Measurements from ENCODE around the gene DEDD2. TPM values are rescaled to one million over a fixed set of nuclear protein-coding genes. Genes with fewer than 3 reads are reported as not detected.

The DEDD2 gene
- total and polyA plus RNA-seq, 2 donors (not counting 3 experiments of a cell fraction or from before 2014, with no cell fraction given), result 19.5 to 34.8 TPM

DNA sequence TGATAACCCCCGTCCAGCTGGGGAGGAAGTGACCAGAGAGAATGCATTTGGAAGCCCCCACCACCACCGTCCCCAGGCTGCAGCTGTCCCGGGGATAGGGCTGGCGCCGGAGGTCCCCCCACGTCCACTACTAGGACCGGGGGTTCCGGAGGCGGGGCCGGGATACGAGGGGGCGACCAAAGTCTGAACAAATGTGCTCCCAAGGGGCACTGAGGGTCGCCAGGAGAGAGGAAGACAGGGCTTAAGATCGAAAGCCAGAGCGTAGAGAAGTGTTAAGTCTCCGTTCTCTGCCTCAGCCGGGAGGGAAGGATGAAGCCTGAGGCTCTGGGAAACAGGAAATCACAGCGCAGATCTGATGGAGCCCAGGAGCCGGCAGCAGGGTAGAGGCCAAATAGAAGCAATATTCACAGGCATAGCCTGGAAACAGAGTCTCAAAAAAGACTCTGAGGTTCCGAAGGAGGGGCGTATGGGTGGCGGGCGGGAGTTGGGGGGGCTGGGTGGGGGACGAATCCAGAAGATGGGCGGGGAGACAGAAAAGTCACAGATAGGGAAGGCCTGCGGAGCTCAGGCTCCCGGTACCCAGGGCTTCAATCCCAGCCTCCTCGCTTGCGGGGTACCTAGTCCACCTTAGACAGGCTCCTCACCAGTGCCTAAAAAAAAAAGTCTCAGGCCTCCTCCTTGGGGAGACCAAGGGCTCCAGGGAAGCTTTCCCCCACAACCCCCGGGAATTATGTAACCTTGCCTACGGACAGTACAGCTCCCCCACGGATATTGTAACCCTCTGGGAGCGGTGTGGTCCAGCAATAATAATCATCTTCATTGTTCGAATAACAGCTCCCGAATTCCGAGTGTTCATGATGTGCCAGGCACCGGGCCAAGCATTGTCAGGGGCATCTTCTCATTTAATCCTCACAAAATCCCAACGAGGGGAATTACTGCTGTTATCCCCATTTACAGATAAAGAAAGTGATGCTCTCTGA lies 38.6 kb upstream of the DEDD2 start:
- peak overlapping the region; percentile 5 to 94 (median 57) for H3K4me3 ChIP-seq (replicated peaks in 1 of 3; ENCODE audit: insufficient read depth in 1 of 3, low read depth in 1 of 3, low read length in 3 of 3)
- H3K27ac ChIP-seq (ENCODE audit: insufficient read depth, low read depth, low read length), result peak overlapping the region; percentile 79
- peaks cover 21% of the 10 kb centered on the region for H3K4me1 ChIP-seq (ENCODE audit: control insufficient read depth, extremely low read depth, insufficient read depth, low read length)
- no peaks in the 10 kb centered on the region for H4K20me1 ChIP-seq (replicated peaks; ENCODE audit: control insufficient read depth, extremely low read depth, insufficient read depth, low read length)
- ChIA-PET CTCF (interaction anchor here (1.2 to 2.2 kb wide), 7 partner anchors 10 to 35 kb away, joined by 3 to 22 read pairs (median 5); partner anchors contain the start of genes CIC and GSK3A), POLR2A (interaction anchor here (0.5 to 1.4 kb wide), 4 partner anchors 24 to 1610 kb away, joined by 3 to 6 read pairs (median 4); partner anchors contain the start of gene PRR19)
- peak overlapping the region; percentile 60 for H2AFZ ChIP-seq (ENCODE audit: low read depth, low read length)
- no peak for TF ChIP-seq FOS (IDR thresholded peaks at IDR 0.05; ENCODE audit: borderline replicate concordance, insufficient read depth, low read length)
- TF ChIP-seq, protein P1, sequence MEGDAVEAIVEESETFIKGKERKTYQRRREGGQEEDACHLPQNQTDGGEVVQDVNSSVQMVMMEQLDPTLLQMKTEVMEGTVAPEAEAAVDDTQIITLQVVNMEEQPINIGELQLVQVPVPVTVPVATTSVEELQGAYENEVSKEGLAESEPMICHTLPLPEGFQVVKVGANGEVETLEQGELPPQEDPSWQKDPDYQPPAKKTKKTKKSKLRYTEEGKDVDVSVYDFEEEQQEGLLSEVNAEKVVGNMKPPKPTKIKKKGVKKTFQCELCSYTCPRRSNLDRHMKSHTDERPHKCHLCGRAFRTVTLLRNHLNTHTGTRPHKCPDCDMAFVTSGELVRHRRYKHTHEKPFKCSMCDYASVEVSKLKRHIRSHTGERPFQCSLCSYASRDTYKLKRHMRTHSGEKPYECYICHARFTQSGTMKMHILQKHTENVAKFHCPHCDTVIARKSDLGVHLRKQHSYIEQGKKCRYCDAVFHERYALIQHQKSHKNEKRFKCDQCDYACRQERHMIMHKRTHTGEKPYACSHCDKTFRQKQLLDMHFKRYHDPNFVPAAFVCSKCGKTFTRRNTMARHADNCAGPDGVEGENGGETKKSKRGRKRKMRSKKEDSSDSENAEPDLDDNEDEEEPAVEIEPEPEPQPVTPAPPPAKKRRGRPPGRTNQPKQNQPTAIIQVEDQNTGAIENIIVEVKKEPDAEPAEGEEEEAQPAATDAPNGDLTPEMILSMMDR (IDR thresholded peaks at IDR 0.05; ENCODE audit: extremely low read depth in 1 of 2, insufficient read depth in 1 of 2, low read depth in 1 of 2, low read length in 2 of 2), result no peak
- TF ChIP-seq, protein P2, sequence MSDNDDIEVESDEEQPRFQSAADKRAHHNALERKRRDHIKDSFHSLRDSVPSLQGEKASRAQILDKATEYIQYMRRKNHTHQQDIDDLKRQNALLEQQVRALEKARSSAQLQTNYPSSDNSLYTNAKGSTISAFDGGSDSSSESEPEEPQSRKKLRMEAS (IDR thresholded peaks at IDR 0.05; ENCODE audit: insufficient read depth, insufficient read length), result no peak
- TF ChIP-seq JUN (IDR thresholded peaks at IDR 0.05; ENCODE audit: borderline replicate concordance, insufficient read depth, insufficient read length, low read depth), result no peak
- TF ChIP-seq POLR2AphosphoS5 (IDR thresholded peaks at IDR 0.05; ENCODE audit: insufficient read depth, low read depth, low read length), result no peak
- peak; percentile 62 for TF ChIP-seq POLR2A (IDR thresholded peaks at IDR 0.05; ENCODE audit: low read depth, low read length)
- no peak for TF ChIP-seq EZH2 (IDR thresholded peaks at IDR 0.05; ENCODE audit: borderline replicate concordance, low read depth, low read length, severe bottlenecking)
- DNase-seq (ENCODE audit: low read depth, low spot score), result peak; percentile 63
- intact Hi-C loops (cut with micrococcal nuclease), result loop anchor here (1.0 kb wide), 2 partner anchors 12 to 24 kb away; no protein-coding TSS in a partner anchor
- H3K27me3 ChIP-seq (ENCODE audit: control insufficient read depth in 2 of 2, insufficient read depth in 2 of 2, low read length in 2 of 2), result no peaks in the 10 kb centered on the region
- no peaks in the 10 kb centered on the region for H3K36me3 ChIP-seq (ENCODE audit: control insufficient read depth in 2 of 2, extremely low read depth in 1 of 2, insufficient read depth in 2 of 2, low read length in 2 of 2)
- peak overlapping the region; percentile 66 for H3K4me2 ChIP-seq (ENCODE audit: insufficient read depth, low read length)
- peaks cover 34% of the 10 kb centered on the region for H3K79me2 ChIP-seq (ENCODE audit: control insufficient read depth, insufficient read depth, low read length)
- dilution Hi-C loops (cut with MboI; ENCODE audit: extremely low pct_ligation_motif_present, low sequenced_read_pairs), result no loop called here
- BruUV-seq (replicated peaks), result TSS peak; percentile 16
- H3K9me1 ChIP-seq (replicated peaks; ENCODE audit: control insufficient read depth, extremely low read depth, insufficient read depth, low read length), result no peaks in the 10 kb centered on the region
- no peaks in the 10 kb centered on the region for H3K9me3 ChIP-seq (replicated peaks; ENCODE audit: control insufficient read depth, insufficient read depth, low read length)
- H3K9ac ChIP-seq (replicated peaks; ENCODE audit: extremely low read depth, insufficient read depth, low read length), result peak overlapping the region; percentile 12
- FAIRE-seq, result peak; percentile 89

Measured in endothelial cell of umbilical vein (primary cell).